Natural killer cell (primary cell): ENCODE results near the gene SNAP23. TPM values are rescaled to one million over a fixed set of nuclear protein-coding genes. Genes with fewer than 3 reads are reported as not detected.
A peak's percentile ranks its signal among the peaks of the same experiment; 100 is the strongest.

Experiments used
- ATAC-seq, 3 donors: fragments of 150-1000 bp in 2 of 3; fragments of 200-7000 bp in 1 of 3; cut with Tn5 transposase; 1 replicate in 1 of 3; 2 replicates in 2 of 3; pipeline ENCODE4 v1.10.0; 2021; ENCODE audit warnings: mild to moderate bottlenecking in 2 of 3, moderate library complexity in 2 of 3
- DNase-seq, 2 donors: peaks; one replicate each; pipeline versions ENCODE4 v3.0.0 to v3.0.0-alpha.2; 2013 to 2021; ENCODE audit warnings: mixed read lengths in 1 of 2
- H3K27ac ChIP-seq: one replicate; pipeline ENCODE4 v1.5.1; 2013; ENCODE audit warnings: mild to moderate bottlenecking, low read length
- H3K27me3 ChIP-seq: one replicate; pipeline ENCODE4 v1.6.1; 2013; ENCODE audit warnings: low read length; ENCODE audit not compliant: control insufficient read depth, insufficient read depth
- H3K36me3 ChIP-seq: one replicate; pipeline ENCODE4 v1.6.1; 2013; ENCODE audit warnings: low read length; ENCODE audit not compliant: control insufficient read depth, insufficient read depth
- H3K4me1 ChIP-seq: one replicate; pipeline ENCODE4 v1.6.1; 2013; ENCODE audit warnings: low read length; ENCODE audit not compliant: control insufficient read depth, insufficient read depth
- H3K4me3 ChIP-seq: one replicate; pipeline ENCODE4 v1.5.1; 2013; ENCODE audit warnings: low read length
- H3K9me3 ChIP-seq: one replicate; pipeline ENCODE4 v1.6.1; 2013; ENCODE audit warnings: low read length; ENCODE audit not compliant: control insufficient read depth, insufficient read depth
- H3K27ac Mint-ChIP-seq, 2 donors: one replicate each; pipeline ENCODE4 v1.8.0; 2022; ENCODE audit warnings: mild to moderate bottlenecking in 2 of 2, mixed read lengths in 2 of 2, moderate library complexity in 1 of 2
- H3K27me3 Mint-ChIP-seq, 2 donors: one replicate each; pipeline ENCODE4 v1.8.0; 2022; ENCODE audit warnings: low read depth in 2 of 2, mixed read lengths in 2 of 2
- H3K36me3 Mint-ChIP-seq: one replicate; pipeline ENCODE4 v1.8.0; 2022; ENCODE audit warnings: mixed read lengths
- H3K4me1 Mint-ChIP-seq, 2 donors: one replicate each; pipeline ENCODE4 v1.8.0; 2022; ENCODE audit warnings: mixed read lengths in 2 of 2
- H3K4me3 Mint-ChIP-seq: one replicate; pipeline ENCODE4 v1.8.0; 2022; ENCODE audit warnings: mild to moderate bottlenecking, moderate library complexity, mixed read lengths
- H3K9me3 Mint-ChIP-seq, 2 donors: one replicate each; pipeline ENCODE4 v1.8.0; 2022; ENCODE audit warnings: mixed read lengths in 2 of 2
- WGBS: methylation state at CpG from one replicate; pipeline ENCODE4 v1.1.7; 2013; ENCODE audit warnings: missing lambda C conversion rate; ENCODE audit not compliant: insufficient coverage; 5-methylcytosine and 5-hydroxymethylcytosine counted together
- intact Hi-C: fragments of 100-400 bp; cut with micrococcal nuclease; formaldehyde crosslinking; loops from one replicate; pipeline ENCODE4 v1.14.2; 2022
- total RNA-seq, 4 donors: library from RNA; stranded (reverse); fragments of 120-200 nt in 1 of 4; gene quantifications; one replicate each; pipeline versions ENCODE4 v1.2.3 to v1.2.4, GENCODE V29; 2013 to 2022
- TF ChIP-seq, protein P1 (sequence below): fragments of 200-600 bp; IDR thresholded peaks from one replicate; pipeline ENCODE4 v1.8.0; 2022; ENCODE audit warnings: antibody characterized with exemption

The SNAP23 gene
- total RNA-seq, 3 donors from 2014 or later (not counting 1 experiment from before 2014, with no cell fraction given): 72.7 to 85.2 (median 82.7) TPM

DNA sequence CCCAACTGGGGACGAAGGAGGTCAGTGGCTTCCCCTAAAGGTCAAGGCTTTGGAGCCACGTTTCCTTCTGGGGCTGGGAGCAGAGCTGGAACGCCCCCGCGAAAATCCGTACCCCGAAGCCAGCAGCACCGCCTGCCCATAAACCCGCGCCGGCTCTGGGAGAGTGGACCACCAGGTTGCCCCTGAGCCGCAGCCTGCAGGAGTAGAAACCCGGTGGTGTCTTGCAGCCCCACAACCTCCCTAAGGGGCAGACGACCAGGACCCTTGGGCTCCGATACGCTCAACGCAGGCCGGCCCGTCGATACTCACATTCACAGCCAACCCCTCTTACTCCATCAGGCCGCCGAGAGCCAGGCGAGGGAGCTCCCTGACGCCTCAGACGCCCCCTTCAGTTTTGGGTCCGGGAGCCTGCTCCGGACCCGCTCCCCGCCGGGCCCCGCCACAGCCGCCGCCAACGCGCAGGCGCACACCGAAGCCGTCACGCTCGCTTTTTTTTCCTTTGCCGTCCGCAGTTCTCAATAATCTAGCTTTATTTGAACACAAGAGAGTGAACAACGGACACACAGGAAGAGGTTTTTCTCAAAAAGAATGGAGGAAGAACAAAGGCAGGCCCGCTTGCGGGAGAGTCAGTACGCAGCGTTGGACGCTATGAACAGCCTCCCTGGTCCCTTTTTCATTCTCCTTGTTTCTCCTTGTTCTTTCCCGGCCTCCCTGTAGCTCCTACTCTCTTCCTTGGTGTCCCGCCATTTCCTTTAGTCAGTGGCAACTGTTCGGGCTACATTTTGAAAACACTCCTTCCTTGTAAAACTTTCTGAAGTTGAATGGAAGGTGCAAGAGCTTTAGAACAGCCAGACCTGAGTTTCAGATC lies 4.5 kb upstream of the SNAP23 start, which contains the start of gene ZNF106:
TSS of gene ZNF106 (minus strand) at position 471 of the 868 bp plus-strand sequence. CDS start 18,852 bp downstream, outside the sequence.
- peak; percentile 61 to 75 (median 63) for ATAC-seq
- Histone ChIP-seq H3K36me3 (no peaks in the 10 kb centered on the region), H3K4me1 (peaks cover 39% of the 10 kb centered on the region), H3K27me3 (no peaks in the 10 kb centered on the region), H3K9me3 (no peaks in the 10 kb centered on the region), H3K27ac (peak within 1 kb of the TSS; percentile 95), H3K4me3 (peak within 1 kb of the TSS; percentile 87)
- no peaks in the 10 kb centered on the region for H3K27me3 Mint-ChIP-seq
- peak within 1 kb of the TSS; percentile 100 for H3K4me3 Mint-ChIP-seq
- H3K27ac Mint-ChIP-seq: peak within 1 kb of the TSS; percentile 97 to 98
- under 1% methylated on average over 51 of the region's 51 CpGs for WGBS
- intact Hi-C loops: loop anchor here (1.0 to 10.0 kb wide), 3 partner anchors 164 to 431 kb away; partner anchors contain the start of genes GANC, TMEM87A and TTBK2
- H3K4me1 Mint-ChIP-seq: peaks cover 42 to 49% of the 10 kb centered on the region in 2 donors
- no peaks in the 10 kb centered on the region for H3K36me3 Mint-ChIP-seq
- no peaks in the 10 kb centered on the region for H3K9me3 Mint-ChIP-seq
- DNase-seq: peak; percentile 83 to 95
- TF ChIP-seq, protein P1, sequence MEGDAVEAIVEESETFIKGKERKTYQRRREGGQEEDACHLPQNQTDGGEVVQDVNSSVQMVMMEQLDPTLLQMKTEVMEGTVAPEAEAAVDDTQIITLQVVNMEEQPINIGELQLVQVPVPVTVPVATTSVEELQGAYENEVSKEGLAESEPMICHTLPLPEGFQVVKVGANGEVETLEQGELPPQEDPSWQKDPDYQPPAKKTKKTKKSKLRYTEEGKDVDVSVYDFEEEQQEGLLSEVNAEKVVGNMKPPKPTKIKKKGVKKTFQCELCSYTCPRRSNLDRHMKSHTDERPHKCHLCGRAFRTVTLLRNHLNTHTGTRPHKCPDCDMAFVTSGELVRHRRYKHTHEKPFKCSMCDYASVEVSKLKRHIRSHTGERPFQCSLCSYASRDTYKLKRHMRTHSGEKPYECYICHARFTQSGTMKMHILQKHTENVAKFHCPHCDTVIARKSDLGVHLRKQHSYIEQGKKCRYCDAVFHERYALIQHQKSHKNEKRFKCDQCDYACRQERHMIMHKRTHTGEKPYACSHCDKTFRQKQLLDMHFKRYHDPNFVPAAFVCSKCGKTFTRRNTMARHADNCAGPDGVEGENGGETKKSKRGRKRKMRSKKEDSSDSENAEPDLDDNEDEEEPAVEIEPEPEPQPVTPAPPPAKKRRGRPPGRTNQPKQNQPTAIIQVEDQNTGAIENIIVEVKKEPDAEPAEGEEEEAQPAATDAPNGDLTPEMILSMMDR: no peak

DNA sequence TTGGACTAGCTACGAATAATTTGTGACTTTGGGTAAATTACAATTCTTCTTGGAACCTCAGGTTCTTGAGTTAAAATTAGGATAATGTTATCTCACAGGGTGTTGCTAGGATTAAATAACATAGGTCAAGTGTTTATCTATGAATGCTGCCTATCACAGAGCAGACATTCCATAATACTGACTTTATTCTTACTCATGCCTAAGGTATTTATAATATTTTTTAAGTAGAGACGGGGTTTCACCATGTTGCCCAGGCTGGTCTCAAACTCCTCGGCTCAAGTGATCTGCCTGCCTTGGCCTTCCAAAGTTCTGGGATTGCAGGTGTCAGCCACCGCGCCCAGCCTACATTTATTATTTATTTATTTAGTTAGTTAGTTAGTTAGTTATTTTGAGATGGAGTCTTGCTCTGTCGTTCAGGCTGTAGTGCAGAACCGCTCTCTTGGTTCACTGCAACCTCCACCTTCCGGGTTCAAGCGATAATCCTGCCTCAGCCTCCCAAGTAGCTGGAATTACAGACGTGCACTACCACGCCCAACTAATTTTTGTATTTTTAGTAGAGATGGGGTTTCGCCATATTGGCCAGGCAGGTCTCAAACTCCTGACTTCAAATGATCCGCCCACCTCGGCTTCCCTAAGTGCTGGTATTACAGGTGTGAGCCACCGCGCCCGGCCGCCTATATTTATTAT lies 3.8 kb upstream of the SNAP23 start:
- ATAC-seq: no peak
- H3K36me3 Mint-ChIP-seq: no peaks in the 10 kb centered on the region
- TF ChIP-seq, protein P1: no peak
- Histone ChIP-seq H3K9me3 (no peaks in the 10 kb centered on the region), H3K4me1 (peaks cover 46% of the 10 kb centered on the region), H3K27ac (peak overlapping the region; percentile 95), H3K36me3 (no peaks in the 10 kb centered on the region), H3K4me3 (peak overlapping the region; percentile 87), H3K27me3 (no peaks in the 10 kb centered on the region)
- 95% methylated on average over 16 of the region's 18 CpGs for WGBS
- no peaks in the 10 kb centered on the region for H3K9me3 Mint-ChIP-seq
- peak overlapping the region; percentile 100 for H3K4me3 Mint-ChIP-seq
- DNase-seq: no peak
- no peaks in the 10 kb centered on the region for H3K27me3 Mint-ChIP-seq
- intact Hi-C loops: loop anchor here (1.0 to 10.0 kb wide), 3 partner anchors 163 to 431 kb away; partner anchors contain the start of genes GANC, TMEM87A and TTBK2
- H3K4me1 Mint-ChIP-seq: peaks cover 50 to 56% of the 10 kb centered on the region in 2 donors
- H3K27ac Mint-ChIP-seq: peak overlapping the region; percentile 97 to 98

DNA sequence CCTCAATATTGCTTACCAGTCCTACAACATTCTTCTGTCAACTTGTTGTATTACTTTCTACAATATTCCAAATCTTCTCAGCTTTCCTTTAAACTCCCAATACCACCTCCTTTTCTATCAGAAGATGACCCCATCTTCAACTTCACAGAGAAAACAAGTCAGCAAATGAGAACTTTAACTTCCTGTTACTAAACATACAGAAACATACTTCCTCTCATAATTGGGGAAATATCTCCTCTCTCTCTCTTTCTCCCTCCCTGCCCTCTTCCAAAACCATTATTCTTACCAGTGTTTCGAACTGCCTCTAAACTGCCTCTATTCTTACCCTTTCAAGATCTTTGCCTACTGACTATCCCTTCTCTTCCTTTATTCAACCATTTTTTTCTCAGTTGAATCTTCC lies 1.8 kb upstream of the SNAP23 start:
- no peaks in the 10 kb centered on the region for H3K27me3 Mint-ChIP-seq
- ATAC-seq: no peak
- H3K36me3 Mint-ChIP-seq: no peaks in the 10 kb centered on the region
- Histone ChIP-seq H3K4me1 (peaks cover 53% of the 10 kb centered on the region), H3K27ac (no peak overlapping the region), H3K27me3 (no peaks in the 10 kb centered on the region), H3K36me3 (no peaks in the 10 kb centered on the region), H3K9me3 (no peaks in the 10 kb centered on the region), H3K4me3 (no peak overlapping the region)
- peak overlapping the region; percentile 49 for H3K4me3 Mint-ChIP-seq
- H3K9me3 Mint-ChIP-seq: no peaks in the 10 kb centered on the region
- no peak for DNase-seq
- intact Hi-C loops: loop anchor here (5.0 to 10.0 kb wide), 2 partner anchors 161 to 429 kb away; partner anchors contain the start of gene TTBK2
- TF ChIP-seq, protein P1: no peak
- H3K27ac Mint-ChIP-seq: peak overlapping the region; percentile 4 to 89
- 69% methylated on average over 1 of the region's 1 CpG for WGBS
- peaks cover 53 to 63% of the 10 kb centered on the region in 2 donors for H3K4me1 Mint-ChIP-seq
